ENCODE measurements around the gene EML1.

DNA sequence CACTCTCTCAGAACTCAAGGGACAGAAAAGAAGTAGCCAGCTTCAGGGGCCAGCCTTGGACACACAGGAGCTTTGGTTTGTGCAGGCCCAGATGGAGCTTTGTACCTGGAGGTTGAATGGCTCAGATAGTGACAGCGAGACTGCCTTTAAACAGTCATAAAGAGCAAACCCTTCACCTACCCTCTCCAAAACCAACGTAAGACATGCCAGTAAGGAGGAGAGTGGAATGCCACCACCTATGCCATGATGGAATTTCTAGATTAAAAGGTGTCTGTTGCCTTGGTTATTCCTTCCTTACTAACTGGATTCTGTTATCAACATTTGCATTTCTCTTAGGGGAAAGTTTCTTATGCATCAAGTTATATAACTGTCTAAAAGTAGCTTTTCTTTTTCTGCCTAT, 98.1 kb downstream of the EML1 start:
- TF ChIP-seq, protein P1, sequence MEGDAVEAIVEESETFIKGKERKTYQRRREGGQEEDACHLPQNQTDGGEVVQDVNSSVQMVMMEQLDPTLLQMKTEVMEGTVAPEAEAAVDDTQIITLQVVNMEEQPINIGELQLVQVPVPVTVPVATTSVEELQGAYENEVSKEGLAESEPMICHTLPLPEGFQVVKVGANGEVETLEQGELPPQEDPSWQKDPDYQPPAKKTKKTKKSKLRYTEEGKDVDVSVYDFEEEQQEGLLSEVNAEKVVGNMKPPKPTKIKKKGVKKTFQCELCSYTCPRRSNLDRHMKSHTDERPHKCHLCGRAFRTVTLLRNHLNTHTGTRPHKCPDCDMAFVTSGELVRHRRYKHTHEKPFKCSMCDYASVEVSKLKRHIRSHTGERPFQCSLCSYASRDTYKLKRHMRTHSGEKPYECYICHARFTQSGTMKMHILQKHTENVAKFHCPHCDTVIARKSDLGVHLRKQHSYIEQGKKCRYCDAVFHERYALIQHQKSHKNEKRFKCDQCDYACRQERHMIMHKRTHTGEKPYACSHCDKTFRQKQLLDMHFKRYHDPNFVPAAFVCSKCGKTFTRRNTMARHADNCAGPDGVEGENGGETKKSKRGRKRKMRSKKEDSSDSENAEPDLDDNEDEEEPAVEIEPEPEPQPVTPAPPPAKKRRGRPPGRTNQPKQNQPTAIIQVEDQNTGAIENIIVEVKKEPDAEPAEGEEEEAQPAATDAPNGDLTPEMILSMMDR (IDR thresholded peaks at IDR 0.05): no peak
- no peak for TF ChIP-seq POLR2A (IDR thresholded peaks at IDR 0.05)

All from right lobe of liver (tissue), 4 donors.